ENCODE data around the gene ENGASE. TPM values are rescaled to one million over a fixed set of nuclear protein-coding genes. Genes with fewer than 3 reads are reported as not detected.

ENGASE gene, protein sequence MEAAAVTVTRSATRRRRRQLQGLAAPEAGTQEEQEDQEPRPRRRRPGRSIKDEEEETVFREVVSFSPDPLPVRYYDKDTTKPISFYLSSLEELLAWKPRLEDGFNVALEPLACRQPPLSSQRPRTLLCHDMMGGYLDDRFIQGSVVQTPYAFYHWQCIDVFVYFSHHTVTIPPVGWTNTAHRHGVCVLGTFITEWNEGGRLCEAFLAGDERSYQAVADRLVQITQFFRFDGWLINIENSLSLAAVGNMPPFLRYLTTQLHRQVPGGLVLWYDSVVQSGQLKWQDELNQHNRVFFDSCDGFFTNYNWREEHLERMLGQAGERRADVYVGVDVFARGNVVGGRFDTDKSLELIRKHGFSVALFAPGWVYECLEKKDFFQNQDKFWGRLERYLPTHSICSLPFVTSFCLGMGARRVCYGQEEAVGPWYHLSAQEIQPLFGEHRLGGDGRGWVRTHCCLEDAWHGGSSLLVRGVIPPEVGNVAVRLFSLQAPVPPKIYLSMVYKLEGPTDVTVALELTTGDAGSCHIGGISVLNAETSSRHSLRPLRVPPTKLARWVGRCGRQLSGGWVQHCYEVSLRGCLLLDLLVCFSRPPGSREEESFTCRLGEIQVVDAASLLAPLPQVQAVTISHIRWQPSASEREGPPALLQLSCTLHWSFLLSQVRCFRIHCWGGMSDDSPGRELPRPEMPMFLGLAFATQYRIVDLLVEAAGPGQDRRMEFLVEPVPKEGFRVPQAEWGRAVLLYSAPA
- 10.7 and 19.9 TPM in 2 replicates for total RNA-seq

DNA sequence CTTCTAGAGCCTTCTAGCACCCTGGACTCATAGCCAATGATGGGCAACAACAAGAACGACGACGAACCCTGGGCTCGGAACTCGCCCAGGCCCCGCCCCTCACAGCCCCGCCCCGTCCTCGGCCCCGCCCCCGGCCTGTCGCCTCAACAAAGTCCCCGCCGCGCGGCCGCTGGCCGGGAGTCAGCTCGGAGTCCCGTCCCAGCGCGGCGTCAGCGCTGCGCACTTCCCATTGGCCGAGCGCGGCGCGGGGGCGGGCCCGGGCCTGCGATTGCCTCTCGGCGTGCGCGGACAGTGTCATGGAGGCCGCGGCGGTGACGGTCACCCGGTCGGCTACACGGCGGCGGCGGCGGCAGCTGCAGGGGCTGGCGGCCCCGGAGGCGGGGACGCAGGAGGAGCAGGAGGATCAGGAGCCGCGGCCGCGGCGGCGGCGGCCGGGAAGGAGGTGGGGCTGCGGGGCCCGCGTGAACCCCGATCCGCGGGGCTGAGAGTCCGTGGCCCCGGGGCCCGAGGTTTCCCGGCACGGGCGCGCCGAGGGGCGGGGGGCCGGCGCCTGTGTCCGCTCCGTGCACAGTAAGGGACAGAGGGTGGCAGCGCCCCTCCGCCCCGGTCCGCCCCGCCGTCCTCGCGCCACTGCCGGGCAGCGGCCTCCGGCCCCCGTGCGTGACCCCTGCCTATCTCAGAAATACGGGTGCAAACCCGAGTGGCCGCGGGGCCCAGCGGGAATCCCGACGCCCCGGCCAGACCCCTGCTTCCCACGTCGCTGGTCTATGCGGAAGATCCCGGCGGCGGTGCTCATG lies at the start of gene ENGASE:
Gene ENGASE (plus strand): TSS at position 176 of the 797 bp plus-strand sequence. CDS start 121 bp downstream, at position 297.

Other genes starting within 250 kb of the ENGASE start
- 28.2 and 37.0 TPM in 2 replicates for gene USP36, start 234.0 kb upstream of the ENGASE start, total RNA-seq
- gene CEP295NL, start 171.6 kb upstream of the ENGASE start, total RNA-seq: 4.6 and 5.6 TPM in 2 replicates
- 80.0 and 152 TPM in 2 replicates for gene TIMP2, start 149.4 kb upstream of the ENGASE start, total RNA-seq
- 206 and 456 TPM in 2 replicates for gene LGALS3BP, start 94.9 kb upstream of the ENGASE start, total RNA-seq
- 69.7 and 94.5 TPM in 2 replicates for gene CANT1, start 65.1 kb upstream of the ENGASE start, total RNA-seq
- 4.8 and 21.0 TPM in 2 replicates for gene C1QTNF1, start 50.7 kb upstream of the ENGASE start, total RNA-seq